Kidney epithelial cell (primary cell): Measurements from ENCODE around the gene FAHD2A. TPM values are rescaled to one million over a fixed set of nuclear protein-coding genes. Genes with fewer than 3 reads are reported as not detected.
A peak's percentile ranks its signal among the peaks of the same experiment; 100 is the strongest.
"Not testable (repeated sequence)": the region's sequence is repeated elsewhere in the genome, so short reads cannot be mapped to it uniquely, and the experiment has no call there.

Experiments
- DNase-seq: peaks from one replicate; pipeline ENCODE4 v3.0.0-alpha.2; 2010; ENCODE audit warnings: low read depth
- H3K27me3 ChIP-seq: 2 replicates; pipeline ENCODE4 v1.6.0; 2011; ENCODE audit warnings: low read length; ENCODE audit not compliant: control insufficient read depth, insufficient read depth
- H3K36me3 ChIP-seq: 2 replicates; pipeline ENCODE4 v1.5.1; 2011; ENCODE audit warnings: low read length; ENCODE audit not compliant: control insufficient read depth, insufficient read depth
- H3K4me3 ChIP-seq: 2 replicates; pipeline ENCODE4 v1.5.1; 2011; ENCODE audit warnings: low read depth, mild to moderate bottlenecking, control low read depth, low read length
- CTCF ChIP-seq: IDR thresholded peaks from 2 replicates; pipeline ENCODE4 v1.5.1; 2011; ENCODE audit warnings: mild to moderate bottlenecking, moderate library complexity, low read length, control low read depth, inconsistent platforms; ENCODE audit not compliant: insufficient read depth, poor library complexity, severe bottlenecking
- total RNA-seq: library from RNA; depleted of rRNA; stranded (reverse); fragments of >200 nt; gene quantifications from 2 replicates; pipeline ENCODE4 v1.2.3, GENCODE V29; 2015

The FAHD2A gene
- 47.4 and 55.9 TPM in 2 replicates for total RNA-seq

- no peaks in the 10 kb centered on the region for H3K36me3 ChIP-seq
- TF ChIP-seq CTCF = no peak
- H3K27me3 ChIP-seq = no peaks in the 10 kb centered on the region
- no peak for DNase-seq
- H3K4me3 ChIP-seq = peak within 1 kb of the TSS; percentile 96
These were observed at the start of gene FAHD2A for GRCh38 chr2:95402370-95403203. FAHD2A (plus strand) TSS chr2:95402708; CDS start chr2:95405559, 2,851 bp downstream.

GRCh38 chr2:95353055-95353575, 49.4 kb upstream of the FAHD2A start:
- no peak overlapping the region for H3K4me3 ChIP-seq
- H3K27me3 ChIP-seq = no peaks in the 10 kb centered on the region
- TF ChIP-seq CTCF = no peak
- no peak for DNase-seq
- no peaks in the 10 kb centered on the region for H3K36me3 ChIP-seq

- no peak for TF ChIP-seq CTCF
- no peaks in the 10 kb centered on the region for H3K36me3 ChIP-seq
- H3K4me3 ChIP-seq = no peak overlapping the region
- no peaks in the 10 kb centered on the region for H3K27me3 ChIP-seq
- DNase-seq = no peak
These were observed 48.7 kb upstream of the FAHD2A start for GRCh38 chr2:95353613-95354468.

- H3K4me3 ChIP-seq = no peak overlapping the region
- no peak for TF ChIP-seq CTCF
- no peaks in the 10 kb centered on the region for H3K36me3 ChIP-seq
- H3K27me3 ChIP-seq = no peaks in the 10 kb centered on the region
- no peak for DNase-seq
These were observed 48.0 kb upstream of the FAHD2A start for GRCh38 chr2:95354469-95354901.

- no peak for DNase-seq
- Histone ChIP-seq H3K4me3 (no peak overlapping the region), H3K36me3 (no peaks in the 10 kb centered on the region), H3K27me3 (no peaks in the 10 kb centered on the region)
- TF ChIP-seq CTCF = no peak
These were observed 47.6 kb upstream of the FAHD2A start for GRCh38 chr2:95354925-95355324.

GRCh38 chr2:95355486-95355885, 47.0 kb upstream of the FAHD2A start:
- not testable (repeated sequence) for H3K27me3 ChIP-seq, H3K36me3 ChIP-seq, H3K4me3 ChIP-seq, DNase-seq
